GM12891 (cell line): ENCODE data around the gene FTSJ3.

Source experiments
- PAX5 ChIP-seq: IDR thresholded peaks from 2 replicates; pipeline ENCODE4 v1.6.1; 2011; ENCODE audit warnings: low read length, moderate library complexity, mild to moderate bottlenecking; ENCODE audit not compliant: insufficient read depth, severe bottlenecking
- POLR2A ChIP-seq: IDR thresholded peaks from 2 replicates; pipeline ENCODE4 v1.6.1; 2011; ENCODE audit warnings: low read depth, low read length, control low read depth
- POLR2AphosphoS5 ChIP-seq: IDR thresholded peaks from 2 replicates; pipeline ENCODE4 v1.6.1; 2011; ENCODE audit warnings: low read depth, low read length, control low read depth
- POU2F2 ChIP-seq: IDR thresholded peaks from 2 replicates; pipeline ENCODE4 v1.6.1; 2011; ENCODE audit warnings: low read depth, mild to moderate bottlenecking, control low read depth, low read length, moderate library complexity
- SPI1 ChIP-seq: IDR thresholded peaks from 2 replicates; pipeline ENCODE4 v1.6.1; 2011; ENCODE audit warnings: low read depth, low read length, control low read depth
- TAF1 ChIP-seq: IDR thresholded peaks from 2 replicates; pipeline ENCODE4 v1.6.1; 2011; ENCODE audit warnings: low read depth, low read length, control low read depth

DNA sequence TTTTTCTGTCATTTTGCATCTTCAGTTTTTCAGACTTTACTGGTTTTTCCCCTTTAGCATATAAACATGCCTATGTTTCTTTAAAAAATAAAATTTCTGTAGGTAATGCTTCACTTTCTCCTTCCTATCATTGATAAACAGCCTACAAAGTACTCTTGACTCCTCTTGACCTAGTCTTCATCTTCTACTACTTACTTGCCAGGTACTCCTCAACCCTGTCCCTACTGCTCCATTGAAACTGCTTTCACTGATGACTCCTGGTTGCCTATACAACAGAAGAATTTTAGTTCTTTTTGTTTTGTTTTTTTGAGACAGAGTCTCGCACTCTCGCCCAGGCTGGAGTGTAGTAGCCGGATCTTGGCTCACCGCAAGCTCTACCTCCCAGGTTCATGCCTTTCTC, 46.5 kb downstream of the FTSJ3 start:
- TF ChIP-seq POU2F2 (no peak), POLR2A (no peak), POLR2AphosphoS5 (no peak), TAF1 (no peak), SPI1 (no peak), PAX5 (no peak)
